Ecto neural progenitor cell (in vitro differentiated cells): Measurements from ENCODE around the gene LGALSL.

ENCODE experiments used
- DNase-seq: peaks from one replicate; pipeline ENCODE4 v3.0.0-alpha.2; 2018; ENCODE audit warnings: low spot score

The LGALSL gene

DNA sequence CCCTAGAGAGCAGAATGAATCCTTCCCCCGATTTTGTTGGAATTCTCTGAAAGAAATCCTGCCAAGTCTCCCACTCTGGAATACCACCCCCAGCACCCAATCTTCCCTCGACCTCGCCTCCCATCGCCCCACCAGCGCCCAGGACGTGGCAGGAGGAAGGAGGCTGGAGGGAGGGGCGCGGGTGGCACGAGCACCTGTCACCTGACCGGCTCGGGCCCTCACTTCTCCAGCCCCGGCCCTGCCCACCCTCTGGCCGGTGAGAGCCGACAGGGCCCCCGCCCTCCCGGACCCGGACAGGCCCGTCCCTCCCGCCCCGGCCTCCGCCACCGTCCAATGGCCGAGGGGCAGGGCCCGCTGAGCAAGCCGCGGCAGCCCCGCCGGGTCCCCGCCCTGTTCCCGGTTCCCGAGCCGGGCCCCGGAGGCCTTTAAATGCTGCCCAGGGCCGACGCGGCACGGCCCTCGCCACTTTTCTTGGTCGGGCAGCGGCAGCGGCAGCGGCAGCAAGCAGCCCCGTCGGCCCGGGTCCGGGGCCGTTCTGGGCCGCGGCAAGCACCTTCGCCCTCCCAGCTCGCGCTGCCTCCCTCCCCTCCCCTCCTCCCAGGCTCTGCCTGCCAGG is at the start of gene LGALSL:
Gene LGALSL (plus strand): TSS at position 393 of the 616 bp plus-strand sequence. CDS start 384 bp downstream, outside the sequence.
- peak; percentile 89 for DNase-seq

- peak; percentile 80 for DNase-seq
Observed at GRCh38 chr2:64404743-64405142, 49.2 kb upstream of the LGALSL start.

DNA sequence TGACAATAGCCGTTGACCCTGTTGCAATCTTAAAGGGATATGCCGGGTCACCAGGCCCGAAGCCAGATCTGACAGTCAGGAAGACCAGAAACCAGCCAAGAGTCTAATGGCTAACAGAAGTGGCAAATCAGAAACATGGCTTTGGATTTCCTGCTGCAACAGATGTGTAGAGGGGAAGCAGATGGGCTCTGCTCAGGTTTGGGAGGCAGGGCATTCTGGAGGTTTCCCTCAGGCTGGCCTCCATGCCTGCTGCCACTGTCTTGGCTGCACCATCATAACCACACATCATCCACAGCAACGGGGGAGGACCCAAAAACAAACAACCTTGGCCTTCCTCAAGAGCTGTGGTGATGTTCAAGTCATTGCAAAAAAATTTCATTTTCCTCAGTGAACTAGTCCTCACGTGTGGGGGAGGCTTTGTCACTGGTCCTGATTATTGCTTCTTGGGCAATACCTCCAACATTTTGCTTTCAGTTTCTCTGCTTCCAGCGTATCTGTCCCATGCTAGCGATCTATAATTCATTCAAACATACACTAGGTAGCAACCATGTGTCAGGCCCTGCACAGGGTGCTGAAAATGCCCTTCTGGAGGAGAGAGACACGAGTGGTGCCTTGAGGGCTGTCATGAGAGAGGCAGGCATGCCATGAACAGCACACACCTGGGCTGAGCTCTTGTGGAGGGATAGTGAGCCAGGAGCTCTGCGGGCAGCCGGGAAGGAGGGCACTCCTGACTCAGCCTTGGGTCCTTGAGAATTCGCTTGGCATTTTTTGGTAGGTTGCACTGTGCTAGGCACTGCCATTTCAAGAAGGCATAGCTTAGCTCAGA is 48.2 kb upstream of the LGALSL start:
- peak; percentile 28 for DNase-seq

DNA sequence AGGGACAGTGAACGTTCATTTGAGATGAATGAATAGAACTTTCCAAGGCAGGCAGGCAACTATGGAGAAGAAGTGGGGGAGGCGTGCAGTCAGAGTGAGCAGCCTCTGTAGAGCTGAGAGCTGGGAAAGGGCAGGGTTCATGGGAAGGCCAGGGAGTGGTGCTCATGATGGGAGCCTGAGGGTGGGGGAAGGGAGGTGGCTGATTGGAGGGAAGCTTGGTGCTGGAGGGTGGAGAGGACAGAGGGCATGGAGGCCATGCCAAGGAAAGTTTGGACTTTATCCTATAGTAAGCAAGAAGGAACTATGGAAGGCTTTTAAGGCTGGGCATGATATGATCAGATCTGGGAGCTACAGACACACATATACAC is 47.6 kb upstream of the LGALSL start:
- DNase-seq: peak; percentile 39

DNA sequence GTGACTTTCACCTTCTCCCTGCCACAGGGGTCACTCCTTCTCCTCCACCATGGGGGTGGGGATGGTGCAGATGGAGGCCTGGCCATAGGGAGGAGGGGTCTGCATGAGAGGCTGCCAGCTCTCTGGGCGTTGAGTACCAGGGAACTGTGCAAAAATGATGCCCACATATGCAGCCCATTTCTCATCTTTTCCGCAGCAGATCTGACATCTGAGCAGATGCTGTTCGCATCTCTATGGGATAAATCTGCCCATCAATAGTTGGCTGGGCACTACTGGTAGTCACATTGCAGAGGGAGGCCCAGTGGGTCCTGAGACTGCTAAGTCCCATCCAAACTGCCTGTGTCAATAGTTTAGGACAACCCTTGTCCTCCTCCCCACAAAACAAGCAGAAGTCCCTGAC is 45.9 kb upstream of the LGALSL start:
- DNase-seq: peak; percentile 11

DNA sequence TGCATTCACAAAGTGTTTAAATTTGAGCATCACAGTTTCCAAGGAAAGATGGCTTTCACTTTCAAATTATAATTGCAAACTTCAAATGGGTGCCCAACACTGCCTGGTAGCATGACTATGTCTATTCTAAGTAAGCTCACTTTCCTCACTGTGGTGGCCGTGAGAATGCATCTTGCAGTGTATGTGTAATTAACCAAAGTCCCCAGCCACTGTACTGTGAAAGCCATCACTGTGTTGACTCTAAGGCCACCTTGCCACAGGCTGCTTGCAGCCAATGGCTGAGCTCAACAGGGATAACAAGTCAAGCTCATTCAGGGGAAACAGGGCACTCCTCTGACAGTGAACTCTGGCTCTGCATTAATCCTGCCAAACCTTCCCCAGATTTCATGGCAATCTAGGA is 43.3 kb upstream of the LGALSL start:
- DNase-seq: peak; percentile 27

DNA sequence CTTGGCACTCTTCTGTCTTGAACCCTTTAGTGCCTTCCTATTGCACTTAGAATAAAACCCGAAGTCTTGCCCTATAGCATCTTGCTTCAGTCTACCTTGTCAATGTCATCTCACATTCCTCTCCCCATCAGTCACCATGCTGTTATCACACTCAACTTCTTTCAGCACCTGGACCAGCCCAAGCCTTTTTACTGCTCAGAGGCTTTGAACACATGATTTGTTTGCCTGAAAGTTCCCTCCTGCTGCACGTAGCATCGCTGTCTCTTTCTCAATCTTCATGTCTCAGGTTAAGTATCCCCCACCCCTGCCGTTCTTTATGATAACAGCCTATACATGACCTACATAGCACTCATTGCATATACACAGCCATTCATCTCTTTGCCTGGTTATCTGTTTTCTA is 41.3 kb upstream of the LGALSL start:
- peak; percentile 6 for DNase-seq

DNA sequence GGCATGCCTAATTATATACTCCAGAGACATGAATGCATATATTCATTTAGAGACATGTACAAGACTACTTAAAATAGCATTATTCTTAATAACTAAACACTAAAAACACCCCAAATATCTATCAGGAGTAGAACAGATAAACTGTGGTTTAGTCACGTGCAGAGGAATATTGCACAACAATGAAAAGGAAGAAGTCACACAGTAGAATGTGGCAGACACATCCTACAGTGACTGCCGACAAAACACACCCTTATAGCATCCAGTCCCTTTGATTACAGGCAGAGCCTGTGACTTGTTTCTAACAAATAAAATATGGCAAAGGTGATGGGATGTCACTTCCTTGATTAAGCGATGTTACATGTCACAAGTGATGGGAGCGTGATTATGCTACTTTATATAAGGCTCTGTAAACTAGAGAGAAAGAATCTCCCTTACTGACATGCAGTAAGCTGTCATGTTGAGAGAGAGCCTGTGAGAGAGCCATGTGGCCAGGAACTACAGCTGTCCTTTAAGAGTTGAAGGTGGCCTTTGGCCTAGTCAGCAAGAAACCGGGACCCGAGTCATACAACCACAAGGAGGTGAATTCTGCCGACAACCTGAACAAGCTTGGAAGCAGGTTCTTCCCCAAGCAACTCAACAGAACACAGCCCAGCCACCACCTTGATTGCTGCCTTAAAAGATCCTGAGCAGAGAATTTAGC is 39.1 kb upstream of the LGALSL start:
- peak; percentile 23 for DNase-seq

- peak; percentile 21 for DNase-seq
Observed at GRCh38 chr2:64417624-64418023, 36.3 kb upstream of the LGALSL start.

DNA sequence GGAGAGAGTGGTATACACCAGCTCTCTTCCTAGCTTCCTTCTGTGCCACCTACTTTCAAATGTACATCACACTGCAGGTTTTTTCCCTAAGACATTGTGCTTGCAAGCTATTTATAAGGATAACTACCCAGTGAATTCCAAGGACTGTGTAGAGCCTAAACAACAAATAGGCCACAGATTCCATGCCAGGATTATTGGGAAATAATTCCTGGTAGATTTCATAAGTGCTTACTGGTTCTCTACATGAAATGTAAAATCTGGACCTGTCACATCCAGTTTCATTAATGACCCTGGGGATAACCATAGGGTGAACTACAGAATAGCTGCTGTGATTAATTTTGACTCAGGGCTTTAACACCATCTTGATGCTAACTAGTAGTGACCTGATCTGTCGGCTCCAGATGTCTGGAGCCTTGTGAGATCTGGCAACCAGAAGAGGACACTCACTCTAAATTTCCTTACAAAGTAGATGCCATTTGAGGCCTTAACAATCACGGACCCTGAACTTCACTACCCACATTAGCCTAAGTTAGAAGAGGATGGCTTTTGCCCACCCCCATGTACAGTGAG is 34.3 kb upstream of the LGALSL start:
- DNase-seq: no peak

- no peak for DNase-seq
Observed at GRCh38 chr2:64420677-64421076, 33.3 kb upstream of the LGALSL start.

- DNase-seq: no peak
Observed at GRCh38 chr2:64421201-64421600, 32.8 kb upstream of the LGALSL start.

DNA sequence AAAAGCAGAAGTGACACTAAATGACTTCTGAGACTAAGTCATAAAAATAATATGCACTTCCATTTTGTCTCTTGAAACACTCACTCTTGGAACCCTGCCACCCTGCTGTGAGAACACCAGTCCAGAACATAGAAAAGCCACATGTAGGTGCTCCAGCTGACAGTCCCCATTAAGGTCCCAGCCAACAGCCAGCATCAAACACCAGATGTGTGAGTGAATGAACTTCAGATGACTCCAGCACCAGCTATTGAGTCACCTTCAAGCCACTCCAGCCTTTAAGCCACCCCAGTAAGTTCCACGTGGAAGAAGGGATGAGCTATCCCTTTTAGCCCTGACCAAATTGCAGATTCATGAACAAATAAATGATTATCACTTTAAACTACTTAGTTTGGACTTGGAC is 31.5 kb upstream of the LGALSL start:
- DNase-seq: no peak

DNA sequence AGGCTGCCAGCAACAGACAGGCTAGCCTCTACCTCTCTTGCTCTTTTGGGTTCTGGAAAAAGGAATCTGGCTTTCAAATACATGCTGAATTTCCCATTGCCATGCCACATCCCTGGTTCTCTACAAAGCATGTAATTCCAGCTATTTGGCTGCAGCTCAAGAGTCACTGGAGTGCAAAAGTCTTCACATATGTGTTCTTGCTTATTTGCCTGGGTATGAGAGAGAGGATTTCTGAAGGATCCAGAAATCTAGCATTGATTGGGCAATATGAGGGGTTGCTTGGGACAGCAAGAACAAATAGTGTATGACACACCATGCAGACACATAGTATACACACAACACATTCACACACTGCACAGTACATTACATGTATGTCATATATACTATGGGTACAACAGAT is 30.7 kb upstream of the LGALSL start:
- no peak for DNase-seq

- no peak for DNase-seq
Observed at GRCh38 chr2:64424416-64424987, 29.5 kb upstream of the LGALSL start.

DNA sequence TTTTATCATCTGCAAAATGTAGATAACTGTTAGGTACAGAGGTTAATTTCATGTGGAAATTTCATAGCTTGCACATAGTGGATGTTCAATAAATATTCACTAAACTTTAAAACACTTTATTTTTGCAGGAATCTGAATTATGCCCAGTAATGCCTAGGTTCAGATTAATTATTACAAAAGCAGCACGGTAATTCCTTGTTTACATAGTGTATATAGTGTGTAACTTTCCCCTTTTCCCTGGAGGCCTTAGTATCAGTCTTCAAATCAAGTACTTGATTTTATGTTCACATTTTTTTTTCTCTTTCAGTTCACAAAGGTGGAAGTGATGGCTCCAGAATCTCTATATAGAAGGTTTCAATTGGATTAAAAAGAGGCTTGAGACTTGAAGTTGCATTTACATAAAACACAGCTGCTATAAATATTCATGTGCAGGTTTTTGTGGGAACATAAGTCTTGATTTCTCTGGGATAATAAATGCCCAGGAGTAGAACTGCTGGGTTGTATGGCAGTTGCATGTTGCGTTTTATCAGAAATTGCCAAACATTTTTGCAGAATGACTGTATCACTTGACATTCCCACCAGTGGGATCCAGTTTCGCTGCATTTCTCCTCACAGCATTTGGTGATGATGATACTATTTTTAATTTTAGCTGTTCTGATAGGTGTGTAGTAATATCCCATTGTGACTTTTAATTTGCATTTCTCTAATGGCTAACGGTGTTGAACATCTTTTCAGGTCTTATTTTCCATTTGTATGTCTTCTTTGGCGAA is 27.6 kb upstream of the LGALSL start:
- DNase-seq: no peak

- DNase-seq: no peak
Observed at GRCh38 chr2:64434039-64434657, 19.8 kb upstream of the LGALSL start.

DNA sequence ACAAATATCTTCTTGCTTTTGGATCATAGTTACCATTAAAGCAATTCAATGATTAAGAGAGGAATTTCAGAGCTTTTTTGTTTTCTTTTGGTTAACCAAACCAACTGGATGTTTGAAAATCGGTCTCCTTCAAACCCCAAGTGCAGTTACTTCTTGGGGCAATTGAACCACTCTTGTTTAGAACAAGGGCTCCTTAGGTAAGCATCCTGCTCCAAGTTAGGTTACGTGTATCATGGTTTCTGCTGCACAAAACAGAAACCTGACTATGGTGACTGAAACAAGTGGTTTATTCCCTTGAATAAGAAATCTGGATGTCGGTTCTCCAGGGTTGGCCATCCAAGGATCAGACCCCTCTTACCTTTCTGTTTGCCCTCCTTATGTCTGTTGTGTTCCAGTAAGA is 16.1 kb upstream of the LGALSL start:
- DNase-seq: no peak

GRCh38 chr2:64439194-64439593 is 14.8 kb upstream of the LGALSL start:
- DNase-seq: no peak

- DNase-seq: no peak
Observed at GRCh38 chr2:64440843-64441242, 13.1 kb upstream of the LGALSL start.

- no peak for DNase-seq
Observed at GRCh38 chr2:64442277-64442676, 11.7 kb upstream of the LGALSL start.
